HepG2 (cell line): ENCODE results near the gene TAB3. TPM values are rescaled to one million over a fixed set of nuclear protein-coding genes. Genes with fewer than 3 reads are reported as not detected.

Source experiments
- ATRX ChIP-seq: sonication (generic); formaldehyde crosslinking; IDR thresholded peaks from 2 replicates; pipeline ENCODE4 v1.4.0; 2020; ENCODE audit warnings: missing genetic modification reagents, borderline replicate concordance
- GATAD2A ChIP-seq: IDR thresholded peaks from 2 replicates; pipeline ENCODE4 v1.6.1; 2016
- KAT8 ChIP-seq: IDR thresholded peaks from 2 replicates; pipeline ENCODE4 v1.6.1; 2016; ENCODE audit warnings: missing genetic modification reagents, missing compliant biosample characterization
- POLR2AphosphoS5 ChIP-seq: IDR thresholded peaks from 2 replicates; pipeline ENCODE4 v1.6.1; 2012; ENCODE audit warnings: low read depth, low read length
- RFX5 ChIP-seq: IDR thresholded peaks from 2 replicates; pipeline ENCODE4 v1.6.1; 2011; ENCODE audit warnings: low read depth, low read length, improper control_type of control experiment
- SRSF1 ChIP-seq: fragments of 200-400 bp; formaldehyde crosslinking; optimal IDR thresholded peaks from 2 replicates; pipeline ENCODE3; 2017; ENCODE audit warnings: mild to moderate bottlenecking, low read depth, low read length, moderate library complexity
- SYNCRIP ChIP-seq: fragments of 200-400 bp; formaldehyde crosslinking; IDR thresholded peaks from 2 replicates; pipeline ENCODE4 v1.6.1; 2018; ENCODE audit warnings: mild to moderate bottlenecking, low read depth, low read length; ENCODE audit not compliant: insufficient read depth
- ZNF17 ChIP-seq: sonication (generic); formaldehyde crosslinking; IDR thresholded peaks from 2 replicates; pipeline ENCODE4 v1.5.0; 2020; ENCODE audit warnings: mild to moderate bottlenecking, missing genetic modification reagents
- ZNF556 ChIP-seq: sonication (generic); formaldehyde crosslinking; IDR thresholded peaks from 2 replicates; pipeline ENCODE4 v1.4.0; 2020; ENCODE audit warnings: mild to moderate bottlenecking, missing genetic modification reagents, borderline replicate concordance
- ZNF781 ChIP-seq: sonication (generic); formaldehyde crosslinking; IDR thresholded peaks from 2 replicates; pipeline ENCODE4 v1.5.1; 2020; ENCODE audit warnings: borderline replicate concordance, mild to moderate bottlenecking, missing genetic modification reagents; ENCODE audit errors: not compliant biosample characterization
- ZNF788 ChIP-seq: sonication (generic); formaldehyde crosslinking; IDR thresholded peaks from 2 replicates; pipeline ENCODE4 v1.5.0; 2020; ENCODE audit warnings: mild to moderate bottlenecking, missing genetic modification reagents, borderline replicate concordance
- ZNF792 ChIP-seq: IDR thresholded peaks from 2 replicates; pipeline ENCODE4 v1.6.1; 2016
- polyA plus RNA-seq, 8 experiments: library from polyadenylated mRNA; depleted of rRNA in 3 of 8; stranded (reverse) in 7 of 8; unstranded in 1 of 8; fragments of >200 nt; fragmentation: Illumina TruSeq in 4 of 8; extraction: Trizol in 4 of 8; gene quantifications; 2 replicates each; pipeline versions ENCODE4 v1.2.1 to v1.2.3, GENCODE V29; 2011 to 2016; ENCODE audit warnings: low read depth in 4 of 8, missing spikeins in 1 of 8, mixed read lengths in 1 of 8; ENCODE audit not compliant: insufficient read depth in 1 of 8
- total RNA-seq, 5 experiments: library from RNA; depleted of rRNA; stranded (reverse); fragments of >200 nt; fragmentation: Illumina TruSeq; extraction: Trizol; gene quantifications; 2 replicates each; pipeline ENCODE4 v1.2.3, GENCODE V29; 2016; ENCODE audit warnings: low read depth in 1 of 5
- TF ChIP-seq, protein P1 (sequence below): sonication (generic); formaldehyde crosslinking; conservative IDR thresholded peaks from 2 replicates; pipeline ENCODE4 v1.4.0; 2020; ENCODE audit warnings: mild to moderate bottlenecking, missing genetic modification reagents, moderate library complexity
- TF ChIP-seq, protein P2 (sequence below): sonication (generic); formaldehyde crosslinking; IDR thresholded peaks from 2 replicates; pipeline ENCODE4 v1.5.0; 2020; ENCODE audit warnings: missing genetic modification reagents
- TF ChIP-seq, protein P3 (sequence below): IDR thresholded peaks from 2 replicates; pipeline ENCODE4 v1.6.1; 2016; ENCODE audit warnings: low read depth, control low read depth
- TF ChIP-seq, protein P4 (sequence below): sonication (generic); formaldehyde crosslinking; IDR thresholded peaks from 2 replicates; pipeline ENCODE4 v1.4.0; 2020; ENCODE audit warnings: mild to moderate bottlenecking, missing genetic modification reagents
- TF ChIP-seq, protein P5 (sequence below): sonication (generic); formaldehyde crosslinking; IDR thresholded peaks from 2 replicates; pipeline ENCODE4 v1.4.0; 2020; ENCODE audit warnings: missing genetic modification reagents, borderline replicate concordance

TAB3 gene
- total and polyA plus RNA-seq, 2 of the 13 experiments (the other 11 are each of a cell fraction or from before 2014, with no cell fraction given), result 27.2 to 59.8 TPM

DNA sequence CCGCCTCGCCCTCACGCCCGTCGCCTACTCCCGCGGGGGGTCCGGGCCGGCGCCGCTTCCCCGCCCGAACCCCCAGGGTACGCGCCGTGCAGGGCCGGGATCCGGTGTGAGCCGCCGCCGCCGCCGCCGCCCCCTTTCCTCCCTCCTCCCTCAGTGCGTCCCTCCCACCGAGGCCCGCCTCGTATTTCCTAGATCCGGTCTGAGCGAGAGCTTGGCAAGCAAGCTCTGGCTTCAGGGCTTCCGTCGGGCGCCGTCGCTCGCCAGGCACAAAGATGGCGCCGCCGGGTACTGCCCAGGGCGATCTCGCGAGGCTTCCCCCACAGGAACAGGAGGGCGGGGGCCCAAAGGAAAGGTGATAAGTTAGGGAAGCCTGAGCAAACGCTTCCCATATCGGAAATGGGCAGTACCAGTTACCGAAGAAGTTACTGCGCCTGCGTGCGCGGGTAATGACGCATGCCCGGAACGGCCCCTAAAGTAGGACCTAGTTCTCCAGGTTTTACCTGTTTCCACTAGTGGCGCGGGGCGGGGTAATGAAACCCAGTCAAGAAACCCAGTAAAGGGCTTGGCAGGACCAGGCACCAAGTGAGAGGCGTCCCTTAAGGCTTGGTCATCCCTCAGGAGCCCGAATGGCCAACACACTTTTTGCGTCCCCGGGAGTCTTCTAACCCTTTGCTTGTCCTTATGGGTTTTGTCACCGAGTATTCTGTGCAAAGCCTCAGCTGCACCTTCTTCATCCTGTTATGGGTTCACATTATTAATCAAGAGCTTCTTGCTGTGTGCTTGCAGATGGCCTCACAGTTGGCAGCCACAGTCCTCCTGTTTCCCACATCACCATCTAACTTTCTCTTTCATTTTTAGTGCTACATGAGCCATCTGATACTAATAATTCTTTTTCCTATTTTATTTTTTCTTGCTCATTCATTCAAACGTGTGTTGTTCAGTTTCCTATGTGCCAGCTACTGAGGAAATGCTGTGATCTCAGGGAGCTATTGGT is at the start of gene TAB3 (continued):
- TF ChIP-seq, protein P1, sequence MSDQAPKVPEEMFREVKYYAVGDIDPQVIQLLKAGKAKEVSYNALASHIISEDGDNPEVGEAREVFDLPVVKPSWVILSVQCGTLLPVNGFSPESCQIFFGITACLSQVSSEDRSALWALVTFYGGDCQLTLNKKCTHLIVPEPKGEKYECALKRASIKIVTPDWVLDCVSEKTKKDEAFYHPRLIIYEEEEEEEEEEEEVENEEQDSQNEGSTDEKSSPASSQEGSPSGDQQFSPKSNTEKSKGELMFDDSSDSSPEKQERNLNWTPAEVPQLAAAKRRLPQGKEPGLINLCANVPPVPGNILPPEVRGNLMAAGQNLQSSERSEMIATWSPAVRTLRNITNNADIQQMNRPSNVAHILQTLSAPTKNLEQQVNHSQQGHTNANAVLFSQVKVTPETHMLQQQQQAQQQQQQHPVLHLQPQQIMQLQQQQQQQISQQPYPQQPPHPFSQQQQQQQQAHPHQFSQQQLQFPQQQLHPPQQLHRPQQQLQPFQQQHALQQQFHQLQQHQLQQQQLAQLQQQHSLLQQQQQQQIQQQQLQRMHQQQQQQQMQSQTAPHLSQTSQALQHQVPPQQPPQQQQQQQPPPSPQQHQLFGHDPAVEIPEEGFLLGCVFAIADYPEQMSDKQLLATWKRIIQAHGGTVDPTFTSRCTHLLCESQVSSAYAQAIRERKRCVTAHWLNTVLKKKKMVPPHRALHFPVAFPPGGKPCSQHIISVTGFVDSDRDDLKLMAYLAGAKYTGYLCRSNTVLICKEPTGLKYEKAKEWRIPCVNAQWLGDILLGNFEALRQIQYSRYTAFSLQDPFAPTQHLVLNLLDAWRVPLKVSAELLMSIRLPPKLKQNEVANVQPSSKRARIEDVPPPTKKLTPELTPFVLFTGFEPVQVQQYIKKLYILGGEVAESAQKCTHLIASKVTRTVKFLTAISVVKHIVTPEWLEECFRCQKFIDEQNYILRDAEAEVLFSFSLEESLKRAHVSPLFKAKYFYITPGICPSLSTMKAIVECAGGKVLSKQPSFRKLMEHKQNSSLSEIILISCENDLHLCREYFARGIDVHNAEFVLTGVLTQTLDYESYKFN (CRISPR knock-in tag), result peak; percentile 60; the same call in 1 of the 2 replicates
- peak; percentile 83 for TF ChIP-seq KAT8
- TF ChIP-seq, protein P2, sequence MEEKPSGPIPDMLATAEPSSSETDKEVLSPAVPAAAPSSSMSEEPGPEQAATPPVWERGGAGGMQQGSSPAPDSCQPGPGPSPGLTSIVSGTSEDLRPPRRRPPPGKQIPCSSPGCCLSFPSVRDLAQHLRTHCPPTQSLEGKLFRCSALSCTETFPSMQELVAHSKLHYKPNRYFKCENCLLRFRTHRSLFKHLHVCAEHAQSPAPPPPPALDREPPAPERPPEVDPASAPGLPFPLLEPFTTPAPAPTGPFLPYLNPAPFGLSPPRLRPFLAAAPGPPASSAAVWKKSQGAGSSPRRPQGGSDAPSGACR (CRISPR knock-in tag), result no peak
- TF ChIP-seq, protein P3, sequence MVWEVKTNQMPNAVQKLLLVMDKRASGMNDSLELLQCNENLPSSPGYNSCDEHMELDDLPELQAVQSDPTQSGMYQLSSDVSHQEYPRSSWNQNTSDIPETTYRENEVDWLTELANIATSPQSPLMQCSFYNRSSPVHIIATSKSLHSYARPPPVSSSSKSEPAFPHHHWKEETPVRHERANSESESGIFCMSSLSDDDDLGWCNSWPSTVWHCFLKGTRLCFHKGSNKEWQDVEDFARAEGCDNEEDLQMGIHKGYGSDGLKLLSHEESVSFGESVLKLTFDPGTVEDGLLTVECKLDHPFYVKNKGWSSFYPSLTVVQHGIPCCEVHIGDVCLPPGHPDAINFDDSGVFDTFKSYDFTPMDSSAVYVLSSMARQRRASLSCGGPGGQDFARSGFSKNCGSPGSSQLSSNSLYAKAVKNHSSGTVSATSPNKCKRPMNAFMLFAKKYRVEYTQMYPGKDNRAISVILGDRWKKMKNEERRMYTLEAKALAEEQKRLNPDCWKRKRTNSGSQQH, result no peak
- no peak for TF ChIP-seq ATRX (CRISPR knock-in tag)
- TF ChIP-seq, protein P4, sequence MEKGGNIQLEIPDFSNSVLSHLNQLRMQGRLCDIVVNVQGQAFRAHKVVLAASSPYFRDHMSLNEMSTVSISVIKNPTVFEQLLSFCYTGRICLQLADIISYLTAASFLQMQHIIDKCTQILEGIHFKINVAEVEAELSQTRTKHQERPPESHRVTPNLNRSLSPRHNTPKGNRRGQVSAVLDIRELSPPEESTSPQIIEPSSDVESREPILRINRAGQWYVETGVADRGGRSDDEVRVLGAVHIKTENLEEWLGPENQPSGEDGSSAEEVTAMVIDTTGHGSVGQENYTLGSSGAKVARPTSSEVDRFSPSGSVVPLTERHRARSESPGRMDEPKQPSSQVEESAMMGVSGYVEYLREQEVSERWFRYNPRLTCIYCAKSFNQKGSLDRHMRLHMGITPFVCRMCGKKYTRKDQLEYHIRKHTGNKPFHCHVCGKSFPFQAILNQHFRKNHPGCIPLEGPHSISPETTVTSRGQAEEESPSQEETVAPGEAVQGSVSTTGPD (CRISPR knock-in tag), result no peak
- TF ChIP-seq, protein P5, sequence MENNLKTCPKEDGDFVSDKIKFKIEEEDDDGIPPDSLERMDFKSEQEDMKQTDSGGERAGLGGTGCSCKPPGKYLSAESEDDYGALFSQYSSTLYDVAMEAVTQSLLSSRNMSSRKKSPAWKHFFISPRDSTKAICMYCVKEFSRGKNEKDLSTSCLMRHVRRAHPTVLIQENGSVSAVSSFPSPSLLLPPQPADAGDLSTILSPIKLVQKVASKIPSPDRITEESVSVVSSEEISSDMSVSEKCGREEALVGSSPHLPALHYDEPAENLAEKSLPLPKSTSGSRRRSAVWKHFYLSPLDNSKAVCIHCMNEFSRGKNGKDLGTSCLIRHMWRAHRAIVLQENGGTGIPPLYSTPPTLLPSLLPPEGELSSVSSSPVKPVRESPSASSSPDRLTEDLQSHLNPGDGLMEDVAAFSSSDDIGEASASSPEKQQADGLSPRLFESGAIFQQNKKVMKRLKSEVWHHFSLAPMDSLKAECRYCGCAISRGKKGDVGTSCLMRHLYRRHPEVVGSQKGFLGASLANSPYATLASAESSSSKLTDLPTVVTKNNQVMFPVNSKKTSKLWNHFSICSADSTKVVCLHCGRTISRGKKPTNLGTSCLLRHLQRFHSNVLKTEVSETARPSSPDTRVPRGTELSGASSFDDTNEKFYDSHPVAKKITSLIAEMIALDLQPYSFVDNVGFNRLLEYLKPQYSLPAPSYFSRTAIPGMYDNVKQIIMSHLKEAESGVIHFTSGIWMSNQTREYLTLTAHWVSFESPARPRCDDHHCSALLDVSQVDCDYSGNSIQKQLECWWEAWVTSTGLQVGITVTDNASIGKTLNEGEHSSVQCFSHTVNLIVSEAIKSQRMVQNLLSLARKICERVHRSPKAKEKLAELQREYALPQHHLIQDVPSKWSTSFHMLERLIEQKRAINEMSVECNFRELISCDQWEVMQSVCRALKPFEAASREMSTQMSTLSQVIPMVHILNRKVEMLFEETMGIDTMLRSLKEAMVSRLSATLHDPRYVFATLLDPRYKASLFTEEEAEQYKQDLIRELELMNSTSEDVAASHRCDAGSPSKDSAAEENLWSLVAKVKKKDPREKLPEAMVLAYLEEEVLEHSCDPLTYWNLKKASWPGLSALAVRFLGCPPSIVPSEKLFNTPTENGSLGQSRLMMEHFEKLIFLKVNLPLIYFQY (CRISPR knock-in tag), result peak; percentile 62; the same call in 1 of the 2 replicates
- TF ChIP-seq ZNF556, result no peak; the same call in 1 of the 2 replicates
- TF ChIP-seq ZNF792 (CRISPR knock-in tag), result no peak
- no peak for TF ChIP-seq SYNCRIP
- peak; percentile 55; the same call in 1 of the 2 replicates for TF ChIP-seq ZNF788
- 0 out of 2 replicates have a peak, but pooled peaks have one; percentile 15 for TF ChIP-seq GATAD2A (CRISPR knock-in tag)
- no peak for TF ChIP-seq SRSF1
- peak; percentile 51 for TF ChIP-seq POLR2AphosphoS5
- no peak for TF ChIP-seq ZNF781 (CRISPR knock-in tag)
- no peak for TF ChIP-seq ZNF17 (CRISPR knock-in tag)
- TF ChIP-seq RFX5, result no peak
